ENCODE data around the gene TDRD7. TPM values are rescaled to one million over a fixed set of nuclear protein-coding genes. Genes with fewer than 3 reads are reported as not detected.

TDRD7 gene
- polyA plus RNA-seq, 1 donor, result 23.0 TPM

GRCh38 chr9:97367729-97368128, 44.2 kb upstream of the TDRD7 start:
- no peak for DNase-seq
- peaks cover 21% of the 10 kb centered on the region for H3K36me3 ChIP-seq (ENCODE audit: control insufficient read depth, insufficient read depth, low read length)
- H3K4me1 ChIP-seq (ENCODE audit: control insufficient read depth, insufficient read depth, low read length), result peaks cover 4% of the 10 kb centered on the region
- no peaks in the 10 kb centered on the region for H3K9me3 ChIP-seq (ENCODE audit: control insufficient read depth, low read depth, low read length)
- no peak overlapping the region for H3K27ac ChIP-seq (ENCODE audit: low read length)
- H3K4me3 ChIP-seq (ENCODE audit: low read length), result no peak overlapping the region
- WGBS (ENCODE audit: insufficient coverage, low lambda C conversion rate), result no CpG with 5 or more reads among the region's 3 CpGs
- no peaks in the 10 kb centered on the region for H3K27me3 ChIP-seq (ENCODE audit: control insufficient read depth, insufficient read depth, low read length)

- H3K4me1 ChIP-seq (ENCODE audit: control insufficient read depth, insufficient read depth, low read length), result peaks cover 12% of the 10 kb centered on the region
- DNase-seq, result no peak
- peaks cover 19% of the 10 kb centered on the region for H3K36me3 ChIP-seq (ENCODE audit: control insufficient read depth, insufficient read depth, low read length)
- WGBS (ENCODE audit: insufficient coverage, low lambda C conversion rate), result 100% methylated on average over 1 of the region's 1 CpG
- no peaks in the 10 kb centered on the region for H3K9me3 ChIP-seq (ENCODE audit: control insufficient read depth, low read depth, low read length)
- H3K27me3 ChIP-seq (ENCODE audit: control insufficient read depth, insufficient read depth, low read length), result no peaks in the 10 kb centered on the region
- H3K4me3 ChIP-seq (ENCODE audit: low read length), result no peak overlapping the region
- no peak overlapping the region for H3K27ac ChIP-seq (ENCODE audit: low read length)
These were observed 42.9 kb upstream of the TDRD7 start for GRCh38 chr9:97368964-97369363.

GRCh38 chr9:97372580-97372979, 39.3 kb upstream of the TDRD7 start:
- DNase-seq, result no peak
- no peaks in the 10 kb centered on the region for H3K9me3 ChIP-seq (ENCODE audit: control insufficient read depth, low read depth, low read length)
- peaks cover 16% of the 10 kb centered on the region for H3K36me3 ChIP-seq (ENCODE audit: control insufficient read depth, insufficient read depth, low read length)
- no CpG with 5 or more reads among the region's 6 CpGs for WGBS (ENCODE audit: insufficient coverage, low lambda C conversion rate)
- peak overlapping the region; percentile 1 for H3K27ac ChIP-seq (ENCODE audit: low read length)
- no peak overlapping the region for H3K4me3 ChIP-seq (ENCODE audit: low read length)
- no peaks in the 10 kb centered on the region for H3K27me3 ChIP-seq (ENCODE audit: control insufficient read depth, insufficient read depth, low read length)
- H3K4me1 ChIP-seq (ENCODE audit: control insufficient read depth, insufficient read depth, low read length), result peaks cover 12% of the 10 kb centered on the region

- no peaks in the 10 kb centered on the region for H3K9me3 ChIP-seq (ENCODE audit: control insufficient read depth, low read depth, low read length)
- H3K4me1 ChIP-seq (ENCODE audit: control insufficient read depth, insufficient read depth, low read length), result peaks cover 12% of the 10 kb centered on the region
- no peaks in the 10 kb centered on the region for H3K27me3 ChIP-seq (ENCODE audit: control insufficient read depth, insufficient read depth, low read length)
- H3K36me3 ChIP-seq (ENCODE audit: control insufficient read depth, insufficient read depth, low read length), result peaks cover 17% of the 10 kb centered on the region
- WGBS (ENCODE audit: insufficient coverage, low lambda C conversion rate), result 35% methylated on average over 2 of the region's 4 CpGs
- DNase-seq, result peak; percentile 39 to 64
- no peak overlapping the region for H3K4me3 ChIP-seq (ENCODE audit: low read length)
- H3K27ac ChIP-seq (ENCODE audit: low read length), result no peak overlapping the region
These were observed 38.6 kb upstream of the TDRD7 start for GRCh38 chr9:97373331-97373730.

GRCh38 chr9:97374811-97375210, 37.1 kb upstream of the TDRD7 start:
- WGBS (ENCODE audit: insufficient coverage, low lambda C conversion rate), result no CpG with 5 or more reads among the region's 2 CpGs
- Histone ChIP-seq H3K27me3 (ENCODE audit: control insufficient read depth, insufficient read depth, low read length) (no peaks in the 10 kb centered on the region), H3K4me1 (ENCODE audit: control insufficient read depth, insufficient read depth, low read length) (peaks cover 12% of the 10 kb centered on the region), H3K9me3 (ENCODE audit: control insufficient read depth, low read depth, low read length) (no peaks in the 10 kb centered on the region), H3K36me3 (ENCODE audit: control insufficient read depth, insufficient read depth, low read length) (peaks cover 17% of the 10 kb centered on the region), H3K4me3 (ENCODE audit: low read length) (no peak overlapping the region), H3K27ac (ENCODE audit: low read length) (no peak overlapping the region)
- no peak for DNase-seq

GRCh38 chr9:97376902-97377301, 35.0 kb upstream of the TDRD7 start:
- Histone ChIP-seq H3K27me3 (ENCODE audit: control insufficient read depth, insufficient read depth, low read length) (no peaks in the 10 kb centered on the region), H3K27ac (ENCODE audit: low read length) (no peak overlapping the region), H3K36me3 (ENCODE audit: control insufficient read depth, insufficient read depth, low read length) (peaks cover 8% of the 10 kb centered on the region), H3K9me3 (ENCODE audit: control insufficient read depth, low read depth, low read length) (no peaks in the 10 kb centered on the region), H3K4me1 (ENCODE audit: control insufficient read depth, insufficient read depth, low read length) (peaks cover 24% of the 10 kb centered on the region), H3K4me3 (ENCODE audit: low read length) (no peak overlapping the region)
- DNase-seq, result no peak
- no CpG with 5 or more reads among the region's 6 CpGs for WGBS (ENCODE audit: insufficient coverage, low lambda C conversion rate)

GRCh38 chr9:97382099-97382718, 29.7 kb upstream of the TDRD7 start:
- Histone ChIP-seq H3K4me1 (ENCODE audit: control insufficient read depth, insufficient read depth, low read length) (peaks cover 49% of the 10 kb centered on the region), H3K27ac (ENCODE audit: low read length) (peak overlapping the region; percentile 82), H3K36me3 (ENCODE audit: control insufficient read depth, insufficient read depth, low read length) (peaks cover 3% of the 10 kb centered on the region), H3K9me3 (ENCODE audit: control insufficient read depth, low read depth, low read length) (no peaks in the 10 kb centered on the region), H3K27me3 (ENCODE audit: control insufficient read depth, insufficient read depth, low read length) (no peaks in the 10 kb centered on the region), H3K4me3 (ENCODE audit: low read length) (no peak overlapping the region)
- DNase-seq, result peak; percentile 70 to 91
- WGBS (ENCODE audit: insufficient coverage, low lambda C conversion rate), result no CpG with 5 or more reads among the region's 2 CpGs

- Histone ChIP-seq H3K9me3 (ENCODE audit: control insufficient read depth, low read depth, low read length) (no peaks in the 10 kb centered on the region), H3K36me3 (ENCODE audit: control insufficient read depth, insufficient read depth, low read length) (no peaks in the 10 kb centered on the region), H3K4me1 (ENCODE audit: control insufficient read depth, insufficient read depth, low read length) (peaks cover 54% of the 10 kb centered on the region), H3K27ac (ENCODE audit: low read length) (peak overlapping the region; percentile 19), H3K27me3 (ENCODE audit: control insufficient read depth, insufficient read depth, low read length) (no peaks in the 10 kb centered on the region), H3K4me3 (ENCODE audit: low read length) (no peak overlapping the region)
- no peak for DNase-seq
- no CpG with 5 or more reads among the region's 5 CpGs for WGBS (ENCODE audit: insufficient coverage, low lambda C conversion rate)
These were observed 27.3 kb upstream of the TDRD7 start for GRCh38 chr9:97384406-97385262.

- Histone ChIP-seq H3K27me3 (ENCODE audit: control insufficient read depth, insufficient read depth, low read length) (no peaks in the 10 kb centered on the region), H3K36me3 (ENCODE audit: control insufficient read depth, insufficient read depth, low read length) (no peaks in the 10 kb centered on the region), H3K4me1 (ENCODE audit: control insufficient read depth, insufficient read depth, low read length) (peaks cover 51% of the 10 kb centered on the region), H3K9me3 (ENCODE audit: control insufficient read depth, low read depth, low read length) (no peaks in the 10 kb centered on the region), H3K4me3 (ENCODE audit: low read length) (no peak overlapping the region), H3K27ac (ENCODE audit: low read length) (peak overlapping the region; percentile 72)
- WGBS (ENCODE audit: insufficient coverage, low lambda C conversion rate), result no CpG with 5 or more reads among the region's 15 CpGs
- DNase-seq, result no peak
These were observed 26.2 kb upstream of the TDRD7 start for GRCh38 chr9:97385626-97386264.

- H3K9me3 ChIP-seq (ENCODE audit: control insufficient read depth, low read depth, low read length), result no peaks in the 10 kb centered on the region
- peak; percentile 72 to 85 for DNase-seq
- no peaks in the 10 kb centered on the region for H3K36me3 ChIP-seq (ENCODE audit: control insufficient read depth, insufficient read depth, low read length)
- WGBS (ENCODE audit: insufficient coverage, low lambda C conversion rate), result no CpG with 5 or more reads among the region's 1 CpG
- peak overlapping the region; percentile 72 for H3K27ac ChIP-seq (ENCODE audit: low read length)
- H3K4me3 ChIP-seq (ENCODE audit: low read length), result no peak overlapping the region
- H3K4me1 ChIP-seq (ENCODE audit: control insufficient read depth, insufficient read depth, low read length), result peaks cover 47% of the 10 kb centered on the region
- H3K27me3 ChIP-seq (ENCODE audit: control insufficient read depth, insufficient read depth, low read length), result no peaks in the 10 kb centered on the region
These were observed 25.6 kb upstream of the TDRD7 start for GRCh38 chr9:97386265-97386633.

Measured in large intestine (tissue), 3 donors.